CD4-positive, alpha-beta memory T cell (primary cell): Measurements from ENCODE around the gene TBXAS1. TPM values are rescaled to one million over a fixed set of nuclear protein-coding genes. Genes with fewer than 3 reads are reported as not detected.

Source experiments
- CTCF ChIA-PET: fragments of 350-600 bp; sonication (Branson Sonifier 250); formaldehyde crosslinking; loops from one replicate; lab custom pipeline; 2021; ENCODE audit warnings: inconsistent platforms; ENCODE audit not compliant: partially characterized antibody; lab: Charles Lee
- POLR2A ChIA-PET: fragments of 350-600 bp; sonication (Branson Sonifier 250); formaldehyde crosslinking; loops from one replicate; lab custom pipeline; 2021; ENCODE audit not compliant: partially characterized antibody; lab: Charles Lee
- DNase-seq, 5 donors: peaks; one replicate each; pipeline versions ENCODE4 v3.0.0 to v3.0.0-alpha.2; 2020 to 2022; ENCODE audit warnings: mixed read lengths in 1 of 5
- H3K27ac ChIP-seq: one replicate; pipeline ENCODE4 v1.7.0; 2013; ENCODE audit warnings: low read depth, low read length
- H3K27me3 ChIP-seq: 2 replicates; pipeline ENCODE4 v1.7.0; 2013; ENCODE audit warnings: mild to moderate bottlenecking, low read length, moderate library complexity; ENCODE audit not compliant: insufficient read depth
- H3K36me3 ChIP-seq: 2 replicates; pipeline ENCODE4 v1.7.0; 2013; ENCODE audit warnings: mild to moderate bottlenecking, low read length, moderate library complexity; ENCODE audit not compliant: insufficient read depth
- H3K4me1 ChIP-seq: 2 replicates; pipeline ENCODE4 v1.7.0; 2013; ENCODE audit warnings: mild to moderate bottlenecking, low read length, moderate library complexity; ENCODE audit not compliant: insufficient read depth
- H3K4me3 ChIP-seq, 2 donors: one replicate each; pipeline ENCODE4 v1.7.0; 2013; ENCODE audit warnings: low read length in 2 of 2, mild to moderate bottlenecking in 1 of 2
- H3K9me3 ChIP-seq, 2 donors: one replicate each; pipeline ENCODE4 v1.7.0; 2013; ENCODE audit warnings: low read length in 2 of 2, control low read depth in 1 of 2; ENCODE audit not compliant: control insufficient read depth in 1 of 2
- H3K27ac Mint-ChIP-seq, 7 donors: one replicate each; pipeline ENCODE4 v1.8.0; 2020 to 2021; ENCODE audit warnings: mixed read lengths in 7 of 7, mild to moderate bottlenecking in 6 of 7, inconsistent platforms in 3 of 7, moderate library complexity in 3 of 7
- H3K27me3 Mint-ChIP-seq, 2 donors: one replicate each; pipeline ENCODE4 v1.8.0; 2020 to 2021; ENCODE audit warnings: mixed read lengths in 2 of 2
- H3K36me3 Mint-ChIP-seq, 2 donors: one replicate each; pipeline ENCODE4 v1.8.0; 2020 to 2021; ENCODE audit warnings: mixed read lengths in 2 of 2, inconsistent platforms in 1 of 2, mild to moderate bottlenecking in 1 of 2
- H3K4me1 Mint-ChIP-seq, 4 donors: one replicate each; pipeline ENCODE4 v1.8.0; 2020 to 2021; ENCODE audit warnings: mixed read lengths in 4 of 4, mild to moderate bottlenecking in 1 of 4
- H3K4me3 Mint-ChIP-seq, 8 donors: one replicate each; pipeline ENCODE4 v1.8.0; 2020 to 2021; ENCODE audit warnings: mixed read lengths in 8 of 8, mild to moderate bottlenecking in 7 of 8, moderate library complexity in 6 of 8, inconsistent platforms in 3 of 8
- H3K9me3 Mint-ChIP-seq, 8 donors: one replicate each; pipeline ENCODE4 v1.8.0; 2020 to 2021; ENCODE audit warnings: mixed read lengths in 8 of 8, mild to moderate bottlenecking in 5 of 8, inconsistent platforms in 3 of 8, moderate library complexity in 1 of 8
- intact Hi-C: fragments of 100-400 bp; cut with micrococcal nuclease; formaldehyde crosslinking; loops from one replicate; pipeline ENCODE4 v1.15.1; 2023
- polyA plus RNA-seq, 2 donors: library from polyadenylated mRNA; unstranded; fragments of 300-500 nt; fragmentation: Illumina TruSeq; gene quantifications; one replicate each; pipeline ENCODE4 v1.2.3, GENCODE V29; 2021
- total RNA-seq, 2 experiments: library from RNA; stranded (reverse); gene quantifications; one replicate each; pipeline ENCODE4 v1.2.3, GENCODE V29; 2021

The TBXAS1 gene
- total and polyA plus RNA-seq, 4 experiments from 2014 or later, result 16.6 to 20.1 (median 18.9) TPM

DNA sequence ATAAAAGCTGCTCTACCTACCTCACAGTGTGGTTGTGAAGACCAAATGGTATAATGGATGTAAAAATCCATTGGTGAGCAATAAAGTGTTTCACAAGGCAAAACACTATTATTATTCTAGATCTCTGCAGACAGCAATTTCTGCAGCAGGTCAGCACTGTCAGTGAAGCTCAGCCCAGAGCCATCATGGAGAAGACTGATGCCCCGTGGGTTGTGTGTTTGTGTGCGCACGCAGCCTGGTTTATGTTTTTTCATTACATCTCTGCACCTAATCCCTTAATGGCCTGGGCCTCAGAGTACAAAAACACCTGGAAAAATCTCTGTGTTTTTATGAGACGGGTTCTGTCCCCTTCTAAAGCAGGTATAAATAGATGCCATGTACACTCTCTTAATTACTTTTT is 169.5 kb downstream of the TBXAS1 start:
- H3K27ac ChIP-seq, result no peak overlapping the region
- H3K36me3 ChIP-seq, result no peaks in the 10 kb centered on the region
- no peaks in the 10 kb centered on the region for H3K4me1 ChIP-seq
- POLR2A ChIA-PET, result no interaction called here
- no peaks in the 10 kb centered on the region for H3K9me3 Mint-ChIP-seq
- no peaks in the 10 kb centered on the region for H3K9me3 ChIP-seq
- no peaks in the 10 kb centered on the region for H3K27me3 Mint-ChIP-seq
- intact Hi-C loops, result no loop called here
- H3K4me3 Mint-ChIP-seq, result no peak overlapping the region
- H3K4me3 ChIP-seq, result no peak overlapping the region
- no peaks in the 10 kb centered on the region for H3K36me3 Mint-ChIP-seq
- no peak for DNase-seq
- H3K27ac Mint-ChIP-seq, result no peak overlapping the region
- H3K27me3 ChIP-seq, result no peaks in the 10 kb centered on the region
- CTCF ChIA-PET, result interaction anchor here (1.0 to 11.4 kb wide), 5 partner anchors 7 to 393 kb away, joined by 3 to 203 read pairs (median 4); no protein-coding TSS in a partner anchor
- peaks cover 0 to 3% (median under 1%) of the 10 kb centered on the region in 4 donors for H3K4me1 Mint-ChIP-seq

DNA sequence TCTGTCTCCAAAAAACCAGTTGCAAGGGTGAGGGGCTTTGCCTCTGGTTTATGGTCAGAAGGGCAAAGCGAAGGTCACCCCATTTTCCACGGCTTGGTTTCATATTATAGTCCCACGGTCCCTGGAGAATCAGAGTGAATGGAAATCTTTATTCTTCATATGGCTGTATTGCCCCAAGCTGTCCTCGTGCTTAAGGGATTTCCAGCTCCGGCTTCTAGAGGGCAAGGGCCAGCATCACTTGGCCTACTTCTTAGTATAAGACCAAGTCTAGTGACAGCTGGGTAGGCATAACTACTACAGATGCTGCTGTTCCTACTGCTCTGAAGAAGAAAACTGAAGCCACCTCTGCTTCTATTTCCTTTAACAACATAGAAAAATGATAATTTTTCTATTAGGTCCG is 170.5 kb downstream of the TBXAS1 start:
- Histone ChIP-seq H3K27me3 (no peaks in the 10 kb centered on the region), H3K4me1 (no peaks in the 10 kb centered on the region), H3K36me3 (no peaks in the 10 kb centered on the region), H3K9me3 (no peaks in the 10 kb centered on the region), H3K4me3 (no peak overlapping the region), H3K27ac (no peak overlapping the region)
- DNase-seq, result no peak
- Mint-ChIP-seq H3K36me3 (no peaks in the 10 kb centered on the region), H3K27ac (peak overlapping the region in 1 of 7 donors; percentile 54), H3K9me3 (no peaks in the 10 kb centered on the region), H3K27me3 (no peaks in the 10 kb centered on the region), H3K4me3 (no peak overlapping the region), H3K4me1 (peaks cover 0 to 5% (median 2%) of the 10 kb centered on the region in 4 donors)
- intact Hi-C loops, result no loop called here
- CTCF ChIA-PET, result interaction anchor here (1.3 to 11.4 kb wide), 3 partner anchors 353 to 394 kb away, joined by 4 to 203 read pairs (median 8); no protein-coding TSS in a partner anchor
- POLR2A ChIA-PET, result no interaction called here

DNA sequence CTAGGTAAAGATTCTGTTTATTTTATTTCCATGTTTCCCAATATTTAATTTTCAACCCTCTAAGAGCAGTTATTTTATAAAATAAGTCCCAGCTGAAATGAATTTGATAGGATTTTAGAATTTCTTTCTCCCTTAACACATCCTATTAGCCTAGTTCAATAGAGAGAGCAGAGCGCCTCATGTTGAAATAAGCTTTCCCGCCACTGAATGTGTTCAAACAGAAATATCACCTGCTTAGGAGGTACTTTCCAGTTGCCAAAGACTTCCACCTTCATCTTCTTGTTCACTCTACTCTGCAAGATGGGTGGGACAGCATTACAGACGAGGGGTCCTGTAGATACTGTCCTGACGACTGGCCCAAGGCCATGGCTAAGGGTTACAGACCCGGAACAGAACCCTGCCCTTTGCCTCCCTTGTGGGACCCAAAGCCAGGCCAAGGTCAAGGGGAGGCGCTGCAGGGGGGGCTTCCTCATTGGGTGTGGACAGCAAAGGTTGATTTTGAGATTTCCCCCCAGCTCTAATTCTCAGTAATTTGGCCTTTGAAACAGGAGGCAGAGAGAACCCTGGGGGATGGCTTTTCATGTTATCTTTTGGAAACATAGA is 171.7 kb downstream of the TBXAS1 start:
- H3K27ac Mint-ChIP-seq, result peak overlapping the region in 2 of 7 donors; percentile 3 to 17
- intact Hi-C loops, result no loop called here

DNA sequence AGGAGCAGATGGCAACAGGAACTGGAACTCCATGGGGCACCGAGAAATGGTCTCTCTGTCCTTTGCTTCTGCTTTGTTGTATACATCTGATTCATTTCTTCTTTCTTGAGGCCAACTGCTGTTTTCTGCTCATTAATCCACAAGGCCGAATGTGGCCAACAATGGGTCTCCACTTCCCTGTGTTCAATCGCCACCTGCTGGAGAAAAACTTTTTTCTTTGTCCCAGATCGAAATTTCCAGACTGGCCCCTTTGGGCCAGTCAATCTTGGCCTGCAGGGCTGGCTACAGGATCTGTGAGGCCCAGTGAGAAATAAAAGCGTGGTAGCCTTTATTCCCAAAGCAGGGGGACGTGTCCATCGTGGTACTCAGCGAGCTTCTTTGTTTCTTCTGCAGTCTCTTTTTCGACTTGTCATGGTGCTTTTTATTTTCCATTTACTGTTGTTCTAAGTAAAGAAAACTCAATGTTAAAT is 174.9 kb downstream of the TBXAS1 start:
- H3K27ac ChIP-seq, result no peak overlapping the region
- Mint-ChIP-seq H3K9me3 (no peaks in the 10 kb centered on the region), H3K4me1 (peaks cover 0 to 5% (median 3%) of the 10 kb centered on the region in 4 donors), H3K27me3 (no peaks in the 10 kb centered on the region), H3K4me3 (no peak overlapping the region), H3K36me3 (peaks cover 1 to 4% of the 10 kb centered on the region in 2 donors), H3K27ac (peak overlapping the region in 3 of 7 donors; percentile 8 to 59 (median 38))
- no peak overlapping the region for H3K4me3 ChIP-seq
- no peaks in the 10 kb centered on the region for H3K27me3 ChIP-seq
- no peaks in the 10 kb centered on the region for H3K36me3 ChIP-seq
- CTCF ChIA-PET, result interaction anchor here (2.1 to 11.4 kb wide), 4 partner anchors 353 to 505 kb away, joined by 6 to 203 read pairs (median 24); no protein-coding TSS in a partner anchor
- POLR2A ChIA-PET, result no interaction called here
- DNase-seq, result peak in 4 of 5 donors; percentile 22 to 41 (median 32)
- intact Hi-C loops, result loop anchor here (2.0 kb wide), 1 partner anchor 283 kb away; no protein-coding TSS in a partner anchor
- no peaks in the 10 kb centered on the region for H3K4me1 ChIP-seq
- no peaks in the 10 kb centered on the region for H3K9me3 ChIP-seq

More for the DNA sequence above, 171.7 kb downstream of the TBXAS1 start:
- ChIA-PET CTCF (interaction anchor here (1.0 to 11.4 kb wide), 6 partner anchors 13 to 399 kb away, joined by 3 to 203 read pairs (median 6); no protein-coding TSS in a partner anchor), POLR2A (no interaction called here)
- no peak for DNase-seq
- H3K36me3 ChIP-seq, result no peaks in the 10 kb centered on the region
- no peaks in the 10 kb centered on the region for H3K27me3 ChIP-seq
- H3K4me3 ChIP-seq, result no peak overlapping the region
- no peaks in the 10 kb centered on the region for H3K9me3 ChIP-seq
- no peaks in the 10 kb centered on the region for H3K27me3 Mint-ChIP-seq
- H3K27ac ChIP-seq, result no peak overlapping the region
- peaks cover 0 to 5% (median 2%) of the 10 kb centered on the region in 4 donors for H3K4me1 Mint-ChIP-seq
- H3K4me1 ChIP-seq, result no peaks in the 10 kb centered on the region
- no peaks in the 10 kb centered on the region for H3K9me3 Mint-ChIP-seq
- no peaks in the 10 kb centered on the region for H3K36me3 Mint-ChIP-seq
- H3K4me3 Mint-ChIP-seq, result no peak overlapping the region

DNA sequence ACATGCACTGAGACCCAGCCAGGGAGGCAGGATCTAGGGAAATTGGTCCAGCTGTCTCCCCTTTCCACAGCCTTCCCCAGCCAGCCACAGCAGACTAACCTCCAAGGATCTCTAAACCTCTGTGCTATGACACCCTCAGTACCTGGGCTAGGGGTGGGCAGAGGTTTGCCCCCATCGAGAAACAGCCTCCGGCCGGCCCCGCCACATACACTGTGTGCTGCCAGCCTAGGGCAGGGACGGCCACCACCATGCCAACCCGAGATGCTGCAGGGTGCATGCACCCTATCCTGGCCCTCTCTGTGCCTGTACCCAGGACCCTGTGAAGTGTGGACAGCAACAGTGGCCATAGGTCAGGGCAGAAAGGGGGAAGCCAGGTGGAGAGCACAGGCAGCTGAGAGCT is 175.6 kb downstream of the TBXAS1 start:
- ChIA-PET CTCF (interaction anchor here (0.7 to 11.4 kb wide), 7 partner anchors 10 to 505 kb away, joined by 3 to 203 read pairs (median 4); partner anchors contain the start of gene PARP12), POLR2A (no interaction called here)
- Mint-ChIP-seq H3K9me3 (no peaks in the 10 kb centered on the region), H3K27ac (no peak overlapping the region), H3K27me3 (no peaks in the 10 kb centered on the region), H3K36me3 (peaks cover 1 to 4% of the 10 kb centered on the region in 2 donors), H3K4me1 (peaks cover 0 to 5% (median 3%) of the 10 kb centered on the region in 4 donors), H3K4me3 (no peak overlapping the region)
- Histone ChIP-seq H3K36me3 (no peaks in the 10 kb centered on the region), H3K27me3 (no peaks in the 10 kb centered on the region), H3K9me3 (no peaks in the 10 kb centered on the region), H3K4me1 (no peaks in the 10 kb centered on the region), H3K4me3 (no peak overlapping the region), H3K27ac (no peak overlapping the region)
- DNase-seq, result no peak
- intact Hi-C loops, result no loop called here

DNA sequence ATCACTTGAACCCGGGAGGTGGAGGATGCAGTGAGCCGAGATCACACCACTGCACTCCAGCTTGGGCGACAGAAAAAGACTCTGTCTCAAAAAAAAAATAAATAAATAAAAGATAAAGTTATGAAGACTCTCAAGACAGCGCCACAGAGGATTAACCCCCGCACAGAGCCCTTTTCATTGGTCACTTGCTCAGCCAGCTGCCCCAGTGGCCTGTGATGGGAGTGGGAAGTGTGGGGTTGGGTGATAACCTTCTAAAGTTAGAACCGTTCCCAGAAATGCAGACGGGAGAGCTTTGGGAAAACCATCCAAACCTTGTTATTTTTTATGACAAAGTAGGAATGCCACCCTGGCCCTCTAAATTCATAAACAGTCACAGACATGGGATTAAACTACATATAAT is 176.3 kb downstream of the TBXAS1 start:
- peaks cover 1 to 4% of the 10 kb centered on the region in 2 donors for H3K36me3 Mint-ChIP-seq
- H3K27me3 Mint-ChIP-seq, result no peaks in the 10 kb centered on the region
- Histone ChIP-seq H3K36me3 (no peaks in the 10 kb centered on the region), H3K9me3 (no peaks in the 10 kb centered on the region), H3K27me3 (no peaks in the 10 kb centered on the region), H3K27ac (no peak overlapping the region), H3K4me1 (no peaks in the 10 kb centered on the region), H3K4me3 (no peak overlapping the region)
- no peak overlapping the region for H3K4me3 Mint-ChIP-seq
- H3K9me3 Mint-ChIP-seq, result no peaks in the 10 kb centered on the region
- intact Hi-C loops, result no loop called here
- H3K4me1 Mint-ChIP-seq, result peaks cover 0 to 5% (median 3%) of the 10 kb centered on the region in 4 donors
- ChIA-PET POLR2A (no interaction called here), CTCF (interaction anchor here (0.7 to 11.4 kb wide), 10 partner anchors 11 to 506 kb away, joined by 3 to 203 read pairs (median 4); partner anchors contain the start of gene PARP12)
- no peak for DNase-seq
- H3K27ac Mint-ChIP-seq, result no peak overlapping the region

DNA sequence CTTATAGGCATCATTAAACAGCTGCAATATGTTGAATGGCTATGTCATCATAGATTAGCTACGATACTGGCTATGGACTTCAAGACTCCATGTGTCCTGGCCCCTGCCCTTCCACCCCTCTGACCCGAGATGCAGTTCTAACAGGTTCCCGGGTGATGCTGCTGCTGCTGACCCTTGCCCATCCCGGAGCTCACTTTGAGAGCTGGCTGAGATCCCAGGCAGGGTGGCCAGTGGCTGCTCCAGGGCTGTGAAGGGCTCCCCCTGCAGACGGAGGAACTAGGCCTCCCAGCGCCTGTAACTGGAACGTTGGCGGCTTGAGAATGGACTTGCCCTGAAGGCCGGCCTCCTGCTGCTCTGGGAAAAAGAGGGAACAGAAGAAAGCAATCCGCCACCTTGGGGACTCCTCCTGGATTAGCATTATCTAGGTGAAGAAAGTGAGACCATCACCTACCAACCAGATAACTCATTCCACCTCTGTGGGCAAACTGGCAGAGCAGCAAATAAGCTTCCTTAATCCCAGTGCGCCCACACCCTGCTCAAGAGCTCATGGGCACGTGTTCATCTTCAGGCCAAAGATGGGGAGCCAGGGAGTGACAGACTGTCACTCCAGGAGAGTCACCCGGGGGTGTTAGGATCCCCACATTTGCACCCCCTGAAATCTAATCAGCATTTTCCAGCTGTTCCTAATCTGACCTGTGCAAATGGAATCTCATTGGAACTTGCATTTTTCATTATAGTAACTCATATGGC is 176.9 kb downstream of the TBXAS1 start:
- Histone ChIP-seq H3K27ac (no peak overlapping the region), H3K4me3 (no peak overlapping the region), H3K36me3 (no peaks in the 10 kb centered on the region), H3K27me3 (no peaks in the 10 kb centered on the region), H3K4me1 (no peaks in the 10 kb centered on the region), H3K9me3 (no peaks in the 10 kb centered on the region)
- Mint-ChIP-seq H3K36me3 (peaks cover 1 to 4% of the 10 kb centered on the region in 2 donors), H3K4me3 (no peak overlapping the region), H3K27ac (no peak overlapping the region), H3K27me3 (no peaks in the 10 kb centered on the region), H3K9me3 (no peaks in the 10 kb centered on the region), H3K4me1 (peaks cover 0 to 5% (median 3%) of the 10 kb centered on the region in 4 donors)
- POLR2A ChIA-PET, result no interaction called here
- intact Hi-C loops, result no loop called here
- DNase-seq, result no peak
- CTCF ChIA-PET, result interaction anchor here (0.8 to 11.4 kb wide), 12 partner anchors 8 to 506 kb away, joined by 3 to 203 read pairs (median 4); partner anchors contain the start of gene PARP12
